OCI-LY3 (cell line): ENCODE data around the gene ZNF766.
"Not testable (repeated sequence)": the region's sequence is repeated elsewhere in the genome, so short reads cannot be mapped to it uniquely, and the experiment has no call there.

ENCODE experiments used
- H2AFZ ChIP-seq: fragments of 200-600, 300-600 bp; shearing (Covaris generic); 2 replicates; pipeline ENCODE4 v1.6.0; 2014; ENCODE audit warnings: antibody characterized with exemption, low read depth, low read length
- H3K27ac ChIP-seq: fragments of 200-600, 300-600 bp; sonication (generic); 2 replicates; pipeline ENCODE4 v1.5.1; 2014; ENCODE audit warnings: mild to moderate bottlenecking, low read length, moderate library complexity, mixed read lengths
- H3K27me3 ChIP-seq: fragments of 200-600, 300-600 bp; sonication (generic); 2 replicates; pipeline ENCODE4 v1.6.1; 2014; ENCODE audit warnings: low read depth, low read length, mixed read lengths
- H3K36me3 ChIP-seq: fragments of 200-600, 300-600 bp; sonication (generic); replicated peaks from 2 replicates; pipeline ENCODE3; 2014; ENCODE audit warnings: low read depth, low read length, mixed read lengths
- H3K4me1 ChIP-seq: fragments of 300-600, 200-600 bp; sonication (generic); 2 replicates; pipeline ENCODE4 v1.6.1; 2014; ENCODE audit warnings: low read length, mixed read lengths
- H3K4me2 ChIP-seq: fragments of 200-600, 300-600 bp; sonication (generic); 2 replicates; pipeline ENCODE4 v1.6.1; 2014; ENCODE audit warnings: low read length, mixed read lengths
- H3K4me3 ChIP-seq: fragments of 300-600, 200-600 bp; sonication (generic); 2 replicates; pipeline ENCODE4 v1.5.1; 2014; ENCODE audit warnings: antibody characterized with exemption, mild to moderate bottlenecking, low read length, moderate library complexity
- H3K79me2 ChIP-seq: fragments of 300-600, 200-600 bp; shearing (Covaris generic); 2 replicates; pipeline ENCODE4 v1.6.1; 2014; ENCODE audit warnings: mild to moderate bottlenecking, low read length, mixed read lengths
- H3K9ac ChIP-seq: fragments of 300-600, 200-600 bp; shearing (Covaris generic); 2 replicates; pipeline ENCODE4 v1.6.0; 2014; ENCODE audit warnings: mild to moderate bottlenecking, low read length, moderate library complexity
- H3K9me3 ChIP-seq: fragments of 200-600, 300-600 bp; shearing (Covaris generic); 2 replicates; pipeline ENCODE4 v1.6.1; 2014; ENCODE audit warnings: low read length, mixed read lengths; ENCODE audit not compliant: insufficient read depth
- H4K20me1 ChIP-seq: fragments of 200-600, 300-600 bp; sonication (generic); 2 replicates; pipeline ENCODE4 v1.6.1; 2016; ENCODE audit warnings: low read length, mixed read lengths; ENCODE audit not compliant: insufficient read depth
- EZH2phosphoT487 ChIP-seq: fragments of 200-600 bp; shearing (Covaris generic); IDR thresholded peaks from 2 replicates; pipeline ENCODE4 v1.6.1; 2018; ENCODE audit warnings: antibody characterized with exemption, mixed run types, low read depth
- TF ChIP-seq, protein P1 (sequence below): fragments of 200-600, 300-600 bp; sonication (generic); IDR thresholded peaks from 2 replicates; pipeline ENCODE4 v1.5.1; 2014; ENCODE audit warnings: antibody characterized with exemption, low read length, low read depth

Gene ZNF766

DNA sequence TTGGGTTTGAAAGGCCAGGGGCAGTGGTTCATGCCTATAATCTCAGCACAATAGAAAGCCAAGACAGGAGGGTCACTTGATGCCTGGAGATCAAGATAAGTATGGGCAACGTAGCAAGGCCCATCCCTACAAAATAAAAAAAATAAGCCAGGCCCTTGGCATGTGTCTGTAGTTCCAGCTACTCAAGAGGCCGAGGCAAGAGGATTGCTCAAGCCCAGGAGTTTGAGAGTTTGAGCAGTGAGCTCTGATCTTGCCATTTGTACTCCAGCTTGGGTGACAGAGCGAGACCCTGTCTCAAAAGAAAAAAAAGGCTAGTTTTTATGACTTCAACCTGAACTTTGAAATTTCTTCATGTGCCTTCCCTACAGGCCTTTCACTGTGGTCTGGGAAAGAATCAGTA lies 22.4 kb downstream of the ZNF766 start:
- Histone ChIP-seq H2AFZ (no peak overlapping the region), H3K79me2 (peaks cover 3% of the 10 kb centered on the region; the same call in 1 of the 2 replicates), H4K20me1 (no peaks in the 10 kb centered on the region), H3K4me1 (no peaks in the 10 kb centered on the region; the same call in 1 of the 2 replicates), H3K27ac (no peak overlapping the region), H3K4me2 (no peak overlapping the region), H3K4me3 (no peak overlapping the region), H3K9ac (no peak overlapping the region), H3K9me3 (peaks cover 8% of the 10 kb centered on the region; the same call in 1 of the 2 replicates), H3K27me3 (no peaks in the 10 kb centered on the region), H3K36me3 (peaks cover 60% of the 10 kb centered on the region)
- no peak for TF ChIP-seq EZH2phosphoT487
- TF ChIP-seq, protein P1, sequence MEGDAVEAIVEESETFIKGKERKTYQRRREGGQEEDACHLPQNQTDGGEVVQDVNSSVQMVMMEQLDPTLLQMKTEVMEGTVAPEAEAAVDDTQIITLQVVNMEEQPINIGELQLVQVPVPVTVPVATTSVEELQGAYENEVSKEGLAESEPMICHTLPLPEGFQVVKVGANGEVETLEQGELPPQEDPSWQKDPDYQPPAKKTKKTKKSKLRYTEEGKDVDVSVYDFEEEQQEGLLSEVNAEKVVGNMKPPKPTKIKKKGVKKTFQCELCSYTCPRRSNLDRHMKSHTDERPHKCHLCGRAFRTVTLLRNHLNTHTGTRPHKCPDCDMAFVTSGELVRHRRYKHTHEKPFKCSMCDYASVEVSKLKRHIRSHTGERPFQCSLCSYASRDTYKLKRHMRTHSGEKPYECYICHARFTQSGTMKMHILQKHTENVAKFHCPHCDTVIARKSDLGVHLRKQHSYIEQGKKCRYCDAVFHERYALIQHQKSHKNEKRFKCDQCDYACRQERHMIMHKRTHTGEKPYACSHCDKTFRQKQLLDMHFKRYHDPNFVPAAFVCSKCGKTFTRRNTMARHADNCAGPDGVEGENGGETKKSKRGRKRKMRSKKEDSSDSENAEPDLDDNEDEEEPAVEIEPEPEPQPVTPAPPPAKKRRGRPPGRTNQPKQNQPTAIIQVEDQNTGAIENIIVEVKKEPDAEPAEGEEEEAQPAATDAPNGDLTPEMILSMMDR = no peak

DNA sequence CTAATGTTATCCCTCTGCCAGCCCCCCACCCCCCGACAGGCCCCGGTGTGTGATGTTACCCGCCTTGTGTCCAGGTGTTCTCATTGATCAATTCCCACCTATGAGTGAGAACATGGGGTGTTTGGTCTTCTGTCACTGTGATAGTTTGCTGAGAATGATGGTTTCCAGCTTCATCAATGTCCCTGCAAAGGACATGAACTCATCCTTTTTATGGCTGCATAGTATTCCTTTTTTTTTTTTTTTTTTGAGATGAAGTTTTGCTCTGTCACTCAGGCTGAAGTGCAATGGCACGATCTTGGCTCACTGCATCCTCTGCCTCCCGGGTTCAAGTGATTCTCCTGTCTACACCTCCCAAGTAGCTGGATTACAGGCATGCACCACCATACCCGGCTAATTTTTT lies 23.6 kb downstream of the ZNF766 start:
- H3K4me3 ChIP-seq, H3K27ac ChIP-seq, H3K9me3 ChIP-seq, H2AFZ ChIP-seq, H4K20me1 ChIP-seq, H3K4me2 ChIP-seq, H3K27me3 ChIP-seq, H3K4me1 ChIP-seq, H3K9ac ChIP-seq: not testable (repeated sequence)
- H3K36me3 ChIP-seq = peaks cover 55% of the 10 kb centered on the region
- H3K79me2 ChIP-seq = peaks cover 12% of the 10 kb centered on the region

DNA sequence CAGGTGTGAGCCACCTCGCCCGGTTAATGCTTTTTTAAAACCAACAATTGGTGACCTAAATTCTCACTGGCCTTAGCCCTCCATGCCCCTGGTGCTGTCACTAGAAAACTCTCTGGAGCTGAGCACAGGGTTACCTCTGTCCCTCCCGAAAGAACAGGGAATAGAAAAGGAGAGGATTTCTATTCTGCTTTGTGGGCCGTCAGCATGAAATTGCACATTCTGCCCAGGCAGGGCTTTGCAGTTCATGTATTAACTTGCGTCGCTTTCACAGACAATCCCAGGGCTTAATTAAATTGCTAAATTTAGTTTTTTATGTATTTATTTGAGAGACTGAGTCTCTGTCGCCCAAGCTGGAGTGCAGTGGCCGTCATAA lies 27.0 kb downstream of the ZNF766 start:
- peaks cover 60% of the 10 kb centered on the region for H3K36me3 ChIP-seq
- H3K9ac ChIP-seq = peak overlapping the region; percentile 44
- TF ChIP-seq, protein P1 = no peak
- no peak for TF ChIP-seq EZH2phosphoT487
- no peaks in the 10 kb centered on the region for H4K20me1 ChIP-seq
- peaks cover 7% of the 10 kb centered on the region for H3K4me1 ChIP-seq
- H3K79me2 ChIP-seq = peaks cover 23% of the 10 kb centered on the region
- H3K4me3 ChIP-seq = peak overlapping the region; percentile 83
- no peaks in the 10 kb centered on the region for H3K27me3 ChIP-seq
- H3K9me3 ChIP-seq = peaks cover 16% of the 10 kb centered on the region; the same call in 1 of the 2 replicates
- peak overlapping the region; percentile 72; the same call in 1 of the 2 replicates for H2AFZ ChIP-seq
- H3K4me2 ChIP-seq = peak overlapping the region; percentile 73
- no peak overlapping the region for H3K27ac ChIP-seq

DNA sequence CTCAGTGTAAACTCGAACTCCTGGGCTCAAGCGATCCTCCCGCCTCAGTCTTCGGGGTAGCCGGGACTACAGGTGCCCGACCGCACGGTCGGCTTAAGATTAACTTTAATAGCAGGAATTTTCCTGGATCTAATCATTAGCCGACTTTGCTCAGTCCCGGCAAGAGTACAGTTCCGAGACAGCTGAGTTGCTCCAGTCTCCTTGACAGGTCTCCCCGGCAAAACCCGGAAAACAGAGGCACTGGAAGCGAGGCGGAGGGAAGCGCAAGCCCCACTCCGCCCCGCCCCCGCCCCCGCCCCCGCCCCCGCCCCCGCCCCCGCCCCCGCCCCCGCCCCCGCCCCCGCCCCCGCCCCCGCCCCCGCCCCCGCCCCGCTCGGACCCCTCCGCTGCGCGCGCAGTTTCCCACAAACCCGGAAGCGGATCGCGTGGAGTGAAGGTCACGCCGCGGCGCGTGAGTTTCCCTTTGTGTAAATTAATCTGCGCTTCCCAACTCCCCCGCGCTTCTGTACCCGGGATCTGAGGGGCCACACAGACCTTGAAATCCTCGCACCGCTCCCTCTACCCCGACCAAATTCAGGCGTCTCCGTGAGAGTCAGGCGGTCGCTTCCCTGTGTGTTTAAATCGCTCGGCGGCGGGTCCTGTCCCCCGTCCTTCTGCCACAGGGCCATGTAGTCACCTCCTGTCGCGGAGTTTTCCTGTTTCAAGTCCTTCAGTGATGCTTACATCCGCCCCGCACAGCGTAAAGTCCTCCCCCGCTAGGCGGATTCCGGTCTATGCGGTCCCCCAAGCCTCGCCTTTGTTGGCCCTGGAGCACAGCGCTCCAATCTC lies 27.6 kb downstream of the ZNF766 start, which contains the start of gene ZNF480:
Gene ZNF480, plus strand, starts transcription at position 397 of the 828 bp plus-strand sequence. CDS start 3,244 bp downstream, outside the sequence.
- H3K36me3 ChIP-seq = peaks cover 61% of the 10 kb centered on the region
- H3K4me1 ChIP-seq = peaks cover 7% of the 10 kb centered on the region
- peak within 1 kb of the TSS; percentile 58 for H3K27ac ChIP-seq
- peak within 1 kb of the TSS; percentile 72 for H2AFZ ChIP-seq
- H3K4me3 ChIP-seq = peak within 1 kb of the TSS; percentile 85
- H3K9ac ChIP-seq = peak within 1 kb of the TSS; percentile 89
- peaks cover 17% of the 10 kb centered on the region; the same call in 1 of the 2 replicates for H3K9me3 ChIP-seq
- TF ChIP-seq, protein P1 = no peak
- no peak for TF ChIP-seq EZH2phosphoT487
- H3K4me2 ChIP-seq = peak within 1 kb of the TSS; percentile 93
- no peaks in the 10 kb centered on the region for H4K20me1 ChIP-seq
- H3K79me2 ChIP-seq = peaks cover 23% of the 10 kb centered on the region
- H3K27me3 ChIP-seq = no peaks in the 10 kb centered on the region
